Naive B cell (primary cell): ENCODE measurements around the gene FDX1. TPM values are rescaled to one million over a fixed set of nuclear protein-coding genes. Genes with fewer than 3 reads are reported as not detected.
A peak's percentile ranks its signal among the peaks of the same experiment; 100 is the strongest.

Experiments used
- ATAC-seq, 2 donors: fragments of 150-1000 bp; cut with Tn5 transposase; 2 replicates each; pipeline ENCODE4 v1.10.0; 2021; ENCODE audit warnings: low read depth in 2 of 2, mild to moderate bottlenecking in 2 of 2, moderate library complexity in 2 of 2
- DNase-seq: peaks from one replicate; pipeline ENCODE4 v3.0.0; 2022
- H3K27ac Mint-ChIP-seq, 6 donors: one replicate each; pipeline ENCODE4 v1.8.0; 2020 to 2022; ENCODE audit warnings: mild to moderate bottlenecking in 6 of 6, mixed read lengths in 6 of 6, moderate library complexity in 5 of 6, inconsistent platforms in 2 of 6
- H3K27me3 Mint-ChIP-seq, 3 donors: one replicate each; pipeline ENCODE4 v1.8.0; 2021 to 2022; ENCODE audit warnings: mixed read lengths in 3 of 3, mild to moderate bottlenecking in 1 of 3
- H3K36me3 Mint-ChIP-seq, 2 donors: one replicate each; pipeline ENCODE4 v1.8.0; 2020 to 2022; ENCODE audit warnings: mixed read lengths in 2 of 2, inconsistent platforms in 1 of 2, mild to moderate bottlenecking in 1 of 2
- H3K4me1 Mint-ChIP-seq, 3 donors: one replicate each; pipeline ENCODE4 v1.8.0; 2020 to 2022; ENCODE audit warnings: mixed read lengths in 3 of 3, inconsistent platforms in 1 of 3, mild to moderate bottlenecking in 1 of 3, moderate library complexity in 1 of 3
- H3K4me3 Mint-ChIP-seq, 8 donors: one replicate each; pipeline ENCODE4 v1.8.0; 2020 to 2022; ENCODE audit warnings: mild to moderate bottlenecking in 8 of 8, mixed read lengths in 8 of 8, moderate library complexity in 8 of 8, inconsistent platforms in 2 of 8
- H3K9me3 Mint-ChIP-seq, 7 donors: one replicate each; pipeline ENCODE4 v1.8.0; 2020 to 2022; ENCODE audit warnings: mixed read lengths in 7 of 7, mild to moderate bottlenecking in 5 of 7, inconsistent platforms in 2 of 7, moderate library complexity in 1 of 7
- polyA plus RNA-seq, 6 donors: library from polyadenylated mRNA; unstranded; fragments of 300-500 nt; fragmentation: Illumina TruSeq; gene quantifications; one replicate each; pipeline ENCODE4 v1.2.3, GENCODE V29; 2021; ENCODE audit warnings: low read depth in 6 of 6

Gene FDX1
- polyA plus RNA-seq, 6 donors from 2014 or later, result 15.2 to 19.6 (median 16.7) TPM

- Mint-ChIP-seq H3K4me3 (no peak overlapping the region), H3K27me3 (no peaks in the 10 kb centered on the region), H3K9me3 (no peaks in the 10 kb centered on the region), H3K4me1 (peaks cover 30 to 37% (median 34%) of the 10 kb centered on the region in 3 donors), H3K36me3 (peaks cover 8 to 10% of the 10 kb centered on the region in 2 donors), H3K27ac (no peak overlapping the region)
- ATAC-seq (no peak), DNase-seq (no peak)
Observed at GRCh38 chr11:110434952-110435779, 5.4 kb downstream of the FDX1 start.

GRCh38 chr11:110435780-110436717 is 6.3 kb downstream of the FDX1 start:
- no peak overlapping the region for H3K27ac Mint-ChIP-seq
- peaks cover 0 to 2% (median 1%) of the 10 kb centered on the region in 7 donors for H3K9me3 Mint-ChIP-seq
- DNase-seq (no peak), ATAC-seq (no peak)
- H3K36me3 Mint-ChIP-seq, result peaks cover 13 to 14% of the 10 kb centered on the region in 2 donors
- no peaks in the 10 kb centered on the region for H3K27me3 Mint-ChIP-seq
- H3K4me3 Mint-ChIP-seq, result no peak overlapping the region
- H3K4me1 Mint-ChIP-seq, result peaks cover 26 to 38% (median 29%) of the 10 kb centered on the region in 3 donors

- no peaks in the 10 kb centered on the region for H3K27me3 Mint-ChIP-seq
- peaks cover 0 to 6% (median 5%) of the 10 kb centered on the region in 7 donors for H3K9me3 Mint-ChIP-seq
- H3K4me3 Mint-ChIP-seq, result no peak overlapping the region
- peaks cover 21 to 28% of the 10 kb centered on the region in 2 donors for H3K36me3 Mint-ChIP-seq
- ATAC-seq (no peak), DNase-seq (no peak)
- peaks cover 14 to 26% (median 16%) of the 10 kb centered on the region in 3 donors for H3K4me1 Mint-ChIP-seq
- no peak overlapping the region for H3K27ac Mint-ChIP-seq
Observed at GRCh38 chr11:110438017-110438416, 8.3 kb downstream of the FDX1 start.

GRCh38 chr11:110445437-110445836 is 15.7 kb downstream of the FDX1 start:
- no peak overlapping the region for H3K4me3 Mint-ChIP-seq
- peaks cover 11 to 21% of the 10 kb centered on the region in 2 donors for H3K36me3 Mint-ChIP-seq

GRCh38 chr11:110446061-110446460 is 16.3 kb downstream of the FDX1 start:
- ATAC-seq (no peak), DNase-seq (no peak)
- H3K27me3 Mint-ChIP-seq, result no peaks in the 10 kb centered on the region
- peaks cover 6 to 16% of the 10 kb centered on the region in 2 donors for H3K36me3 Mint-ChIP-seq
- no peak overlapping the region for H3K4me3 Mint-ChIP-seq
- H3K9me3 Mint-ChIP-seq, result peaks cover 0 to 6% (median 4%) of the 10 kb centered on the region in 7 donors
- H3K27ac Mint-ChIP-seq, result no peak overlapping the region
- H3K4me1 Mint-ChIP-seq, result peaks cover 7 to 21% (median 8%) of the 10 kb centered on the region in 3 donors

More at GRCh38 chr11:110445437-110445836, 15.7 kb downstream of the FDX1 start:
- no peak for DNase-seq
- Mint-ChIP-seq H3K27ac (no peak overlapping the region), H3K4me1 (peaks cover 8 to 26% (median 9%) of the 10 kb centered on the region in 3 donors), H3K27me3 (no peaks in the 10 kb centered on the region), H3K9me3 (peaks cover 0 to 8% (median 5%) of the 10 kb centered on the region in 7 donors)
- no peak for ATAC-seq

- H3K9me3 Mint-ChIP-seq, result peaks cover 0 to 4% (median 0%) of the 10 kb centered on the region in 7 donors
Observed at GRCh38 chr11:110446594-110446993, 16.8 kb downstream of the FDX1 start.

GRCh38 chr11:110447343-110447742 is 17.6 kb downstream of the FDX1 start:
- Mint-ChIP-seq H3K4me3 (no peak overlapping the region), H3K9me3 (peaks cover 0 to 4% (median 0%) of the 10 kb centered on the region in 7 donors), H3K36me3 (peaks cover 0 to 12% of the 10 kb centered on the region in 2 donors), H3K27ac (peak overlapping the region in 1 of 6 donors; percentile 17), H3K4me1 (peaks cover 5 to 17% (median 10%) of the 10 kb centered on the region in 3 donors), H3K27me3 (no peaks in the 10 kb centered on the region)
- ATAC-seq (no peak), DNase-seq (no peak)

More at GRCh38 chr11:110446594-110446993, 16.8 kb downstream of the FDX1 start:
- ATAC-seq (no peak), DNase-seq (no peak)
- peak overlapping the region in 1 of 6 donors; percentile 28 for H3K27ac Mint-ChIP-seq
- no peaks in the 10 kb centered on the region for H3K27me3 Mint-ChIP-seq
- H3K4me1 Mint-ChIP-seq, result peaks cover 5 to 16% (median 8%) of the 10 kb centered on the region in 3 donors
- H3K36me3 Mint-ChIP-seq, result peaks cover 1 to 12% of the 10 kb centered on the region in 2 donors
- peak overlapping the region in 1 of 8 donors; percentile 52 for H3K4me3 Mint-ChIP-seq

GRCh38 chr11:110447897-110448745 is 18.4 kb downstream of the FDX1 start:
- Mint-ChIP-seq H3K9me3 (peaks cover 0 to 2% (median 0%) of the 10 kb centered on the region in 7 donors), H3K36me3 (peaks cover 0 to 8% of the 10 kb centered on the region in 2 donors), H3K4me3 (no peak overlapping the region), H3K4me1 (peaks cover 5 to 22% (median 17%) of the 10 kb centered on the region in 3 donors), H3K27ac (no peak overlapping the region), H3K27me3 (no peaks in the 10 kb centered on the region)
- no peak for ATAC-seq
- DNase-seq, result no peak

GRCh38 chr11:110450246-110450645 is 20.5 kb downstream of the FDX1 start:
- Mint-ChIP-seq H3K27ac (no peak overlapping the region), H3K27me3 (no peaks in the 10 kb centered on the region), H3K36me3 (peaks cover 0 to 8% of the 10 kb centered on the region in 2 donors), H3K4me1 (peaks cover 0 to 22% (median 11%) of the 10 kb centered on the region in 3 donors), H3K9me3 (no peaks in the 10 kb centered on the region), H3K4me3 (peak overlapping the region in 1 of 8 donors; percentile 29)
- DNase-seq (no peak), ATAC-seq (no peak)

GRCh38 chr11:110452720-110453119 is 23.0 kb downstream of the FDX1 start:
- DNase-seq (no peak), ATAC-seq (no peak)
- H3K27me3 Mint-ChIP-seq, result no peaks in the 10 kb centered on the region
- peaks cover 0 to 18% (median 11%) of the 10 kb centered on the region in 3 donors for H3K4me1 Mint-ChIP-seq
- H3K27ac Mint-ChIP-seq, result no peak overlapping the region
- no peaks in the 10 kb centered on the region for H3K9me3 Mint-ChIP-seq
- H3K36me3 Mint-ChIP-seq, result peaks cover 0 to 8% of the 10 kb centered on the region in 2 donors
- no peak overlapping the region for H3K4me3 Mint-ChIP-seq

- ATAC-seq (no peak), DNase-seq (no peak)
- no peaks in the 10 kb centered on the region for H3K27me3 Mint-ChIP-seq
- H3K4me1 Mint-ChIP-seq, result peaks cover 0 to 16% (median 11%) of the 10 kb centered on the region in 3 donors
- no peak overlapping the region for H3K27ac Mint-ChIP-seq
- peaks cover 0 to 8% of the 10 kb centered on the region in 2 donors for H3K36me3 Mint-ChIP-seq
- no peak overlapping the region for H3K4me3 Mint-ChIP-seq
- H3K9me3 Mint-ChIP-seq, result no peaks in the 10 kb centered on the region
Observed at GRCh38 chr11:110453684-110454354, 24.1 kb downstream of the FDX1 start.

GRCh38 chr11:110454609-110455008 is 24.9 kb downstream of the FDX1 start:
- Mint-ChIP-seq H3K4me1 (peaks cover 0 to 16% (median 11%) of the 10 kb centered on the region in 3 donors), H3K9me3 (no peaks in the 10 kb centered on the region), H3K4me3 (no peak overlapping the region), H3K27ac (no peak overlapping the region), H3K36me3 (peaks cover 0 to 8% of the 10 kb centered on the region in 2 donors), H3K27me3 (no peaks in the 10 kb centered on the region)
- no peak for ATAC-seq
- DNase-seq, result no peak
